ENCODE data around the gene NDRG4.

Gene NDRG4

DNA sequence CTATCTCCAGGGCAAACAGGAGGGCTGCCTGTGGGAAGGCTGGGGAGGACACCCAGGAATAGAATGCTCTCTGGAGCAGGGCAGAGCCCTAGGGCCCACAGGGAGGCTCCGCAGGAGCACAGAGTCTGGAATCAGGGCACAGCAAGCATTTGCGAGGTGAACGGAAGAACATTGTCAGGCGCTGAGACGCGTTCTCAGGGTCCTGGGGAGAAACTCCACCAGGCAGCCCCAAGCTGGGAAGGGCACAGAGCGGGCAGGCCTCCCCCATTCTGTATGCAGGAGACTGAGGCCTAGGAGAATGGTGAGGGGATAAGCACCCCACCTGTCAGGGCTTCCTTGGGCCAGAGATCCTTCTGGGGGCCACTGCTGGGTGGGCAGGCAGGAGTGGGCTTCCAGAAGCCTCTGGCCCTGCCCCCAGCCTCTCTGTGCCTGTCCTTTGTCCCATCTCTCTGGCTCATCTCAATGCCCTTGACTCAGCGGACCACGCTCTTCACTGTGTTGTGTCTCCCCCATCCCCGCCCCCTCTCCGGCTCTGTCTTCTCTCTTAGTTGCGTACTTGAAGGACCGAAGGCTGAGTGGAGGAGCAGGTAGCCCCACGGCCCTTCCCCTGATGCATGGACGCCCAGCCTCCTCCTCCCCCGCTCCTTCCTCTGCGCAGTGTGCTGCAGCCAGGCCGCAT lies 10.3 kb downstream of the NDRG4 start:
- DNase-seq, result no peak

DNA sequence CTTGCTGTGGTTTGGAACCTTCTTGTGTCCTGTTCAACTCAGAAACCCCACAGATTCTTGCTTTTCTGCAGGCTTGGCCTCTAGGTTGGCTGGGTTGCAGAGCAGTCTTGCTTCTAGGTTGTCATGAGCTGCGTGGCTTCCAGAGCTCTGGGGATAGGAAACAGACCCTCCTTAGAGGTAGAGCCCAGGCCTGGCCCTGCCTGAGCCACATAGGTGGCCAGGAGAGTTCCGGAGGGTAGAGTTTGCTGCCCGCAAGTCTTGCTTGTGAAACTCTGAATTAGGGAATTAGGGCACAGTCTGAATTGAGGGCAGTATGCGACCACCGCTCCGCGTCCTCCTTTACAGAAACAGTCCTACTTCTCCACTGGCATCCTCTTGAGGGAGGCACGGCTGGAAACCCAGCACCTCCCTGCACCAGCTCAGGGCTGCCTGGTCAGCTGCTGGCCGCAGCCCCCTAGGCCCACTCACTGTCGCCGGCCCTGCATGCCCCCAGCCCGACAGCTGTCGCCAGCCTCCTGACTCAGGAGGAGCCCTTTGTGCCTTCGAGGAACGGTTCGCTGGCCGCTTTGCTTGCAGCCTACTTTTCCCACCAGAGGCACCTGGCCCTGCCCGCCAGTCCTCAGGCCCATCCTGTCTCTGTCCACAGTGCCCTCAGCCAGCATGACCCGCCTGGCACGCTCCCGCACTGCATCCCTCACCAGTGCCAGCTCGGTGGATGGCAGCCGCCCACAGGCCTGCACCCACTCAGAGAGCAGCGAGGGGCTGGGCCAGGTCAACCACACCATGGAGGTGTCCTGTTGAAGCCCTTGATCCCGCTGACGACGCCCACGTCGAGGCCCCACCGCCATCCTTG lies 11.1 kb downstream of the NDRG4 start:
- no peak for DNase-seq

DNA sequence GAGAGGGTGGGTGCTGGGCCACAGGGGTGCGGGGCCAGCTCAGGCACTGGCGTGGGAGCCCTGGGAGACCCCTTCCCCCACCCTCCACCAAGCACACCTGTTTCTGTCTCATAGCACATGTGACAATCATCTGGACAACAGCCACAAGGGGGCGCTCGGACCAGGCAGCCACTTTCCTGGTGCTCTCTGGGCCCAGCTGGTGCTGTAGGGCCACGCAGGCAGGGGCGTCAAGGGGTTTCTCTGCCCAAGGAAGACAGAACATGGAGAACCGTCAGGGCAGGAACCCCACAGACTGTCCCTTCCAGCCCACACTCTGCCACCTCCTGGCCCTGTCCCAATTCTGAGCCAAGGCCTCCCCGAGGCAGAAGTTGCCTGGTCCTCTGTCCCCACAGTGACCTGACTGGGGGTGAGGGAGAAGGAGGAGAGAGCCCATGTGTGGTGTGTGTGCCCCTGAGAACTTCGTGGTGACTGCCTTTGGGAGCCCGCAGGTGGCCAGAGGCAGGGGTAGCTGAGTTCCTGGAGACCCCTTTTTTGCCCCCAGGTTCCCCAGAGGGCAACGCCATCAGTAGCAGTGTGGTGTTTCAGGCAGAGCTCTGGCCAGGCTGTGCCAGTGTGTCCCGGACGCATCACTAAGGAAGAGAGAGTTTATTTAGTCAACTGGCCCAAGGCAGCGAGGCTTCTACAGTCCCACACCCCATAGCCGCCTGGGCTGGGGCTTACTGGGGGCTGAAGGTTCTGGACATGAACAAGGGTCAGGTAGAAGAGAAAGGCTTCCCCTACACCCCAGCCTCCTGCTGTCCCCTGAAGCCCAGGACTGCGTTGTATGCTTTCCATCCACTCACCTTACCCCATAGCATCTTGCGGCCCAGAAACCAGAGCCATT lies 12.2 kb downstream of the NDRG4 start:
- DNase-seq, result peak; percentile 55

DNA sequence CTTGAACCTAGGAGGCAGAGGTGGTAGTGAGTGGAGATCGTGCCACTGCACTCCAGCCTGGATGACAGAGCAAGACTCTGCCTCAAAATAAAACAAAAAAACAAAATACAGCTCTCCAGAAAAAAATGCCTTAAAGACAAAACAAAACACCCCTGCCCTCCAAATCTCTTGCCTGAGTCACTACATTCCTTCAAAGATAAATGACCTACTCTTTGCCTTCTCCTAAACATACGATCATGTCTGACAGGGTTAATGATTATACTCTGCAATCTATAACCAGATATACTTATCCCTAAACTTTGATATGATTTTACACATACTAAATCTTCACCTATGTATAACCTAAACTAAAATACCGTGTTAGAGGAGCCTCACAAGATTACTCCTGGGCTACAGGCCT lies 13.9 kb downstream of the NDRG4 start:
- DNase-seq, result no peak

DNA sequence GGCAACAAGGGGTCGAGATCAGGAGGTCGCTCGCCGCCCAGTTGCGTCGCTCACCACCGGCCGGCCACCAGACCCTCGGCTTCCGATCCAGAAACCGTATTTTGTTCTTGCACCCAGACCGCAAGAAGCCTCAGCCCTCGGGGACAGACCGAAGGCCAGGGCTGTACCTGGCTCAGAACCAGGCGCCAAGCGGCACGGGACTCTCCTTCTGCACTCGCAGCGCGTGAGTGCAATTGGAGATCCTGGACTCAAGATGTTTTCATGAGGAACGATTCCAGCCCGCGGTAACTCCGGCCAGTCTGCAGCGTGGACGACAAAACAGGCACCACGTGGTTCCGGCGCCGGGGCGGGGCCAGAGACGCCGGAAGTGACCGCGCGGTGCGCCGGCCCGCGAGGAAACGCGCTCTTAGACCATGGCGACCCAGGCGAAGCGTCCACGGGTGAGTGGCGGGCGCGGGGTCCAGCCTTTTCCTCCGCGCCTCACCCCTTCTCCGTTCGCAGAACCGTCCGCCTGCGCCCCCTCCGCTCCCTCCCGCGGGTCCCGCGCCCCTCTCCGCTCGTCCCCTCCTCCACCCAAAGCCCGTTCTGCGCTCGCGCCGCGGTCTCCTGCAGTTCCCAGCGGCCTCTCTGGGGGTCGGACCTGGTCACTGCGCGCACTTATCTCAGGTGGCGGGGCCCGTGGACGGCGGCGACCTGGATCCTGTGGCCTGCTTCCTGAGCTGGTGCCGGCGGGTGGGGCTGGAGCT lies 15.4 kb downstream of the NDRG4 start, which contains the start of gene SETD6:
Gene SETD6, plus strand, starts transcription at position 393 of the 746 bp plus-strand sequence. Its CDS starts 21 bp downstream, at position 414.
- DNase-seq, result peak; percentile 81

DNA sequence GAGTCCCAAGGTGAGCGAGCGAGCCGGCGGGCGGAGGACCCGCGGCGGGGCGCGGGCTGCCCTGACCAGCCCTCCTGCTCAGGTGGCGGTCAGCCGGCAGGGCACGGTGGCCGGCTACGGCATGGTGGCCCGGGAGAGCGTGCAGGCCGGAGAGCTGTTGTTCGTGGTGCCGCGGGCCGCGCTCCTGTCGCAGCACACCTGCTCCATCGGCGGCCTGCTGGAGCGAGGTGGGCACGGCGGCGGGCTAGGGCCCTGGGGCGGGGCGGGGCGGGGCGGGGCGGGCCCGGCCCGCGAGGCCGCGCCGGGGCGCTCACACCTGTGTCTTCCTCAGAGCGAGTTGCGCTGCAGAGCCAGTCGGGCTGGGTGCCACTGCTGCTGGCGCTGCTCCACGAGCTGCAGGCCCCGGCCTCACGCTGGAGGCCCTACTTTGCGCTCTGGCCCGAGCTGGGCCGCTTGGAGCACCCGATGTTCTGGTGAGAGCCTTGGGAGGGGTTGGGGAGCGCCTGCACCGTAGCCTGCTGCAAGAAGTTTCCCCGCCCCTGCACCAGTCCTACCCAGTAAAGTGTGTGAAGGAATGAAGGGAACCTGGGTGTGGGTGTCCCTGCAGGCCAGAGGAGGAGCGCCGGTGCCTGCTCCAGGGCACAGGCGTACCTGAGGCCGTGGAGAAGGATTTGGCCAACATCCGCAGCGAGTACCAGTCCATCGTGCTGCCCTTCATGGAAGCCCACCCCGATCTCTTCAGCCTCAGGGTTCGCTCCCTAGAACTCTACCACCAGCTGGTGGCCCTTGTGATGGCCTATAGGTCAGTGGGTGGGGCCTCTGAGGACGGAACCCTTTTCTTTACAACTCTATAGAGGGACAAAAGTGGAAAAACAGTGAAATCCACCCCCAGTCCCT lies 16.2 kb downstream of the NDRG4 start:
- no peak for DNase-seq

DNA sequence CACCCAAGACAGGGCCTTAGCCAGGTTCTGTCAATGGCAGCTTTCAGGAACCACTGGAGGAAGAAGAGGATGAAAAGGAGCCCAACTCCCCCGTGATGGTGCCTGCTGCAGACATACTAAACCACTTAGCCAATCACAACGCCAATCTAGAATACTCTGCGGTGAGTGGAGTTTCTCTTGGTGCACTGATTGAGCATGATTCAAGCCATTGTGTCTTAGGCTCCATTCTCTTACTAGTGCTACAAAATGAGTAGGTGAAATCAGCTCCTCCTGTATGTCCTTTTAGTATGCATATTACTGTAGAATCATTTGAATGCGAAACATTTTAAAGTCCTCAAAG lies 16.8 kb downstream of the NDRG4 start:
- DNase-seq, result no peak

DNA sequence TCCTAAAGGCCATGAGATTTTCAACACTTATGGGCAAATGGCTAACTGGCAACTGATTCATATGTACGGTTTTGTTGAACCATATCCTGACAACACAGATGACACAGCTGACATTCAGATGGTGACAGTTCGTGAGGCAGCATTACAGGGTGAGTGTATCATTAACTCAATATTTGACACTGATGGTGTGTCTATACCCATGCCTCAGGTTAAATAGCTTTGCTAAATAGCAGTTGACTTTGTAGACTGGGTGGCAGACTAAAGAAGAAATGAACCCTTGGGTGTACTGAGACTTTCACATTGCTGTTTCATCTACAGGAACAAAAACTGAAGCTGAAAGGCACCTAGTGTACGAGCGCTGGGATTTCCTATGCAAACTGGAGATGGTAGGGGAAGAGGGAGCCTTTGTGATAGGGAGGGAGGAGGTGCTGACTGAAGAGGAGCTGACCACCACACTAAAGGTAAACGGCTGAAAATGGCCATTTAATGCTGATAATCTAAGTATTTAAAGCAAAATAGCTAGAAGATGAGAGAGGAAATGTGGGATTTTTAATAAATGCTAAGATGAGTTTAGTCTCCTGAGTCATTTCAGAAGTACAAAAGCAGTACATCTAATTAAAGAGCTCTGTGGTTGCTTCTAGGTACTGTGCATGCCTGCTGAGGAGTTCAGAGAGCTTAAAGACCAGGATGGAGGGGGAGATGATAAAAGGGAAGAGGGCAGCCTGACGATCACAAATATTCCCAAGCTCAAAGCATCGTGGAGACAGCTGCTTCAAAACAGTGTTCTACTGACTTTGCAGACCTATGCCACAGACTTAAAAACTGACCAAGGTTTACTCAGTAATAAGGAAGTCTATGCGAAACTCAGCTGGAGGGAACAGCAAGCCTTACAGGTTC lies 18.4 kb downstream of the NDRG4 start:
- DNase-seq, result no peak

DNA sequence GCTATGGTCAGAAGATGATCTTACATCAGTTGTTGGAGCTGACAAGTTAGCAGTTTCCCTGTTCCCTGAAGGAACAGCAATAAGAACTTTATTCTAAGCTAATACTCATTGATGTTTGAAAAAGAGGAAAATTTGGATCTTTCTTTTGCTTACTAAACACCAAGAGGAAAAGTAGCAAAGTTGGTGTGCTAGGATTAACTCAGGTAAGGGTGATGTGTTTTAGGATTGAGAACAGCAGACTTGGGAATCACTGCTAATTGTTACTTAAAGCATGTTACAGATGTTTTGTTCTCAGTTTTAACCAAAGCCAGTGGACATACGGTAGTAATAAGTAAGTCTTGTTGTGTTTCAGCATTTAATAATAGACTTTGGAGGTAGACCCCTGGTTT lies 19.0 kb downstream of the NDRG4 start:
- DNase-seq, result no peak

DNA sequence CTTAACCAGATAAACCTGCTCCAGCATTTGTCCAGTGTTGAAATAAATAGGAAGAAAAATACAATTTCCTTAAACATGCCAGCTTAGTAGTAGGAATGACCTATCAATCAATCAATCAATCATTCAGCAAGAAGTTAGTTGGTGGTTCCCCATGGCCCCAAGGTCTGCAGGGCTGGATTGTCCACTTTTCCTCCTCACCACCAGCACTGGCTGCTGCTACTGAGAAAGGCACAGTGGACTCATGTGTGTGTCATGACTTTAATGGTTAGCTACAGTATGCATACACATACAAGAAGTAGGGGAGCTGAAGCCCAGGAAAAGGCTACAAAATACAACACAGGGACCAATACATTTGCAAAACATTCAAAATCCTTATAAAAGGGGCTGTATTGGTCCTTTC lies 19.8 kb downstream of the NDRG4 start:
- DNase-seq, result no peak

DNA sequence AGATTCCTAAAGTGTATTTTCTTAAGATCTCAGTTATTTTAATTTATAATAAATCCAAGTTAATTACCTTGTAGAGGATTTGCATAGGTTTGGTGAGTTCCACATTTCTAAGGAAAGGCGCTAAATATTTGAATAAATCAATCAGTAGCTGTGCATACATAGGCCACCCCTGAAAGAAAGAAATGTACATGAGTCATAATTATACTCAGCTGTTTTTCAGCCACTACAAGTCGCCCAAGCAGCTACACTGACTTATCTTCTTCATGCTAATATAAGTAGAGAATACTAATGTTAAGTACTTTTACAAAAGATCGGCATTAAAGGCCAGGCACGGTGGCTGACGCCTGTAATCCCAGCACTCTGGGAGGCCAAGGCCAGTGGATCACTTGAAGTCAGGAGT lies 30.2 kb downstream of the NDRG4 start:
- peak; percentile 30 for DNase-seq

DNA sequence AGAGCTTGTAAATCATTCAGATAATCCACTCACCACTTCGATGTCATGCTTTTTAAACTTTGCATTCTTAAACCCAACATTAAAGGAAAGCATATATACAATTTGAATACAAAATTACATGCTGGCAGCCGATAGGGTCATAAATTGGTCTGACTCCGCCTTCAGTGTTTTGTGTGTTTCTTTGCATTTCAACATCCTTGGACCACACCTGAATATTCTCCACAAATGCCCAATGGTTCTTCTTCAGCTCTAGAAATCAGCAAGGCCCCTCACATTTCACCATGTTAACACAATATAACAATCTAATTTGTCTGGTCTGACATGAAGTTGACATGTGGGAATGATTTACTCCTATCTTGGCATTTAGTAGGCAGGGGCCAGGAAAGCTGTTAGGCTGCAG lies 32.5 kb downstream of the NDRG4 start:
- no peak for DNase-seq

DNA sequence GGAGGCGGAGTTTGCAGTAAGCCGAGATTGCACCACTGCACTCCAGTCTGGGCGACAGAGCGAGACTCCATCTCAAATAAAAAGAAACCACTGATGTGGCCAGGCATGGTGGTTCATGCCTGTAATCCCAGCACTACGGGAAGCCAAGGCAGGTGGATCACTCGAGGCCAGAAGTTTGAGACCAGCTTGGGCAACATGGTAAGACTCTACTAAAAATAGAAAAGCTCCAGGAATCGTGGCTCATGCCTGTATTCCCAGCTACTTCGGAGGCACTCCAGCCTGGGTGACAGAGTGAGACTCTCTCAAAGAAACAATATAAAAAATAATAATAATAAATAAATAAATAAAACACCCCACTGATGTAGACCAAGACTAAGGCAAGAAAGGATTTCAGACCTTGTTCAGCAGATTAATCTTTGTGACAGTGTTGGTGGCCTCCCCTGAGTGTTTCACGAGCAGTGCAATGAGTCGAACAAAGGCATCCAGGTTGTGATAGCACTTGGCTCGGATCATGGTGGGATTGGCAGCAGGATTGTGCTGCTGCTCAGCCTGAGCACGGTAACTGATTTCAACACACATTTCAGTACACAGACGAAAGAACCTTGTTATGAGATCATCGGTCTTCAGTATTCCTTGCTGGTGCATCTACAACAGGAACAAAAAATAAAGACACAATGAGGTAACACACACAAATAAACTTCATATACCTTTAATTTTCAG lies 34.0 kb downstream of the NDRG4 start:
- no peak for DNase-seq

DNA sequence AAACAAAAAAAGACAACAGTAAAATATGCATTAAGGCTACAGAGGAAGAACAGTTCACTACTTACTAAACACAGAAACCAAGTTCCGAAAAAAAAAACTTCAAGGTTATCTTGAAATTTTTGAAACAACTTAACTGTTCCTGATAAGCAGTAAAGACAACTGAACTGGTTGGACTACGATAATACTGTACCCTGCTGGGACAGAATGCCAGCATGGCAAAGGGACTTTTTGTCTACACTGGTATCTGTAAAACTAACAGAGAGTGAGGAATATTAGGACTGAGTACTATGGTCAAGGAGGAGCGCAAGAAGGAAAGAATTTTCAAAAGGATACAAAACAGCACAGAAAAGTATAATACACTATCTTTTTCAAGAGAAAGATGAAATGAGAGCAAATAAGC lies 35.2 kb downstream of the NDRG4 start:
- no peak for DNase-seq

DNA sequence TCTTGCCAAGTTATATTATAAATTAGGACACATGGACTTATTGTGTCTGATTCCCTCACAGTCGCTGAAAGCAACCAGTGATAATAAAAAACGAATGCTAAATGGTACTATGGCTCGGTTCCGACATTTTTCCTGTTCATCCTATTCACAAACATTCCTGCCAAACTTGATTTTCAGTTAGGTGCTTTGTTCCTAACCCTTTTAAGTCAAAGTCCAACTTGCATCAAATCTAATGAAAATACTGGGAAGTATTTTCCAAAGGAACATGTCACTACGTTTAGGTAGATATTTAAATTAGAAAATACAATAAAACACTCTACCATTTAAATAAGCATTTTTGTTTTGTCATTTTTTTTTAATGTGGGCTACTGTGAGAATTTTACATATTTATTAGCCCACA lies 36.3 kb downstream of the NDRG4 start:
- DNase-seq, result no peak

DNA sequence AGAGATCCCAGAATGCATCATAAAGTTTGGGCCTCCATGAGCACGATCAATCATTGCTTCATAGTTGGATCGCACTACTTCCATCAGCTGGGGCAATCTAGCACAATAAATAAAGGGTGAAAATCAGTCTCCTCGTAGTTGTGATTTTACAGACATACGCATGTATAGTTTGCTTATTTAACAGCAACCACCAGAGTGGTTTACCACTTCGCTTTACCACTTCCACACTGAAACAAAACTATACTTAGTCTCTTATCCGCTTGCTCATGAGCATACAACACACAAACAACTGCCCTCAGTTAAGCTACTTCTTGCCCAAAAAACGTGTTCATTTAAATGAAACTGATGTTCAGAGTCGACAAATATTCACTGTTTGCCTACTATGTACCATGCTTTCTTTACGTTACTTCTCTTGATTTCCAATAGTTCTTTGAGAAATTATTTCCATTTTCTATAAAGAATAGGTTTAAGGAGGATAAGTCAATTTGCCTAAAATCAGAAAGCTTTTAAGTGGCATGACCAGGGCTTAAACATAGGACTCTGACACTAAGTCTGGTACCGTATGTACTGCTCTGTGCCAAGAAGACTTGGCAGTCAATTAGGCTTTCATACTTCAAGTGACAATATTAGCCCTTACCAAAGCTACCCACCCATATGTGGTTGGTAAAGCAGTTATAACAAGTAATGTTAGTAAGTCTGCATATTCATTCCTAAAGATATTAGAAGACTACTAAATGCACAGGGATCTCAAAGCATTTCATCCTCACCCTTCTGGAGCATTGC lies 37.4 kb downstream of the NDRG4 start:
- no peak for DNase-seq

DNA sequence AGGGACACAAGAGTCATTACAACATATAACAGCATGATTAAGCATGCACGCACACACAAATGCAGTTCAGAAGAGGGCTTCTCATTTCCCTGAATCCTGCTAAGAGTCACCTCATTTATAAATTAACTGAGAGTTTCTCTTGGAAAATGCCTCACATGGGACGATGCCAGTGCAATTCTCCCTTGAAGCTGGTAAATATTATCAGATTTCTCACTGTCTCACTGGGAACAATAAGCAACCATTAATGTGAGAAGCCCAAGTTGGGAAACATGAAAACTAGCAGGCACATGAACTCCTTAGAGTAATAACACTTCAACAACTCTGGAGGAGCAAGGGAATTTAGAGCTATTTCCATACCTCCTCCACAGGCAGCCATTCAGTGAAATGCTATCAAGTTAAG lies 41.8 kb downstream of the NDRG4 start:
- DNase-seq, result no peak

DNA sequence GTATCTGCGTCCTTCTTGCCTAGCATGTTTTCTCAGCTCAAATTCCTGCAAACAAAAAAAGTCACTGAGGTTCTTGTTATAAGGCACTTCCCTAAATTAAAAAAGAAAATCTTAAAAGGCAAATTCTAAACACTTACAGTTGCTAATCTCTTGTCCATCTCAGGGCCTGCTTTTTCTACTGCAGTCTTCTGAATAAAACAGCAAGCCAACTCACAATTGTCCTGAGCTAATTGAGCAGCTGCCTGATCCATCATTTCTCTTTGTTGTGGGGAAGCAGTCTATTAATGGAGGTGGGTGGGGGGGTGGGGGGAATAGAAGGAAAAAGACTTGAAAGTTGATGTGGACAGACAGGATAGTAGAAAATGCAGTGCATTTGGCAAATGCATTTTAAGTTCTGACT lies 42.3 kb downstream of the NDRG4 start:
- no peak for DNase-seq

DNA sequence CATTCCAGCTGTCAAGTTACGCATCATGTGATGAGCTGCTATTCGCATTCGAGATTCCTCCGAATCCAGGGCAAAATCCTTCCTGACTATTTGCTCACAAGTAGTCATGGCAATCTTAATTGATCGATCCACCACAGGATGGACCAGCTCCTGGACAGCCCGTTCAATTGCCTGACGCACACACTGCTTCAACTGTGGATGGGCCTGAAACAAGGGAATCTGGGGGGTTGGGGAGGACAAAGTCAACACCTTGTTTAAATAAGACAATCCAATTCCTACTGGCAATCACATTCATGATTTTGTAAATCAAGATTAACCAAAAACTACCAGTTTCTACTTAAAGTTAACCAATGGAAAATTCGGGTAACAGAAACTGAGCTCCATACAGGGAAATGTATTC lies 43.7 kb downstream of the NDRG4 start:
- no peak for DNase-seq
